Activated CD8-positive, alpha-beta T cell treated with anti-CD3 and anti-CD28 coated beads, Interleukin-2, amount 10 ng/mL, durations not matched to agents 7 days and 5 days (primary cell): ENCODE data around the gene TTF2. TPM values are rescaled to one million over a fixed set of nuclear protein-coding genes. Genes with fewer than 3 reads are reported as not detected.
"Not testable (repeated sequence)": the region's sequence is repeated elsewhere in the genome, so short reads cannot be mapped to it uniquely, and the experiment has no call there.

Source experiments
- ATAC-seq: fragments of 150-1000 bp; cut with Tn5 transposase; one replicate; pipeline ENCODE4 v1.10.0; 2021; ENCODE audit warnings: moderate library complexity
- CTCF ChIA-PET: fragments of 350-600 bp; sonication (Branson Sonifier 250); formaldehyde crosslinking; loops from one replicate; lab custom pipeline; 2021; ENCODE audit warnings: antibody characterized with exemption; lab: Charles Lee
- POLR2A ChIA-PET: fragments of 350-600 bp; sonication (Branson Sonifier 250); formaldehyde crosslinking; loops from one replicate; lab custom pipeline; 2021; ENCODE audit warnings: antibody characterized with exemption; lab: Charles Lee
- DNase-seq: peaks from one replicate; pipeline ENCODE4 v3.0.0-alpha.2; 2020
- H3K27ac Mint-ChIP-seq: one replicate; pipeline ENCODE4 v1.8.0; 2021; ENCODE audit warnings: mild to moderate bottlenecking, mixed read lengths
- H3K27me3 Mint-ChIP-seq: one replicate; pipeline ENCODE4 v1.8.0; 2021; ENCODE audit warnings: low read depth, mixed read lengths
- H3K36me3 Mint-ChIP-seq: one replicate; pipeline ENCODE4 v1.8.0; 2021; ENCODE audit warnings: low read depth, mixed read lengths
- H3K4me1 Mint-ChIP-seq: one replicate; pipeline ENCODE4 v1.8.0; 2021; ENCODE audit warnings: low read depth, mixed read lengths
- H3K4me3 Mint-ChIP-seq: one replicate; pipeline ENCODE4 v1.8.0; 2021; ENCODE audit warnings: mild to moderate bottlenecking, mixed read lengths
- H3K9me3 Mint-ChIP-seq: one replicate; pipeline ENCODE4 v1.8.0; 2022; ENCODE audit warnings: mixed read lengths; ENCODE audit not compliant: insufficient read depth
- total RNA-seq, 2 experiments: library from RNA; stranded (reverse); gene quantifications; one replicate each; pipeline ENCODE4 v1.2.3, GENCODE V29; 2021

Gene TTF2
- total RNA-seq, 2 experiments from 2014 or later: 121 to 135 TPM

GRCh38 chr1:117107364-117107763 lies 47.2 kb downstream of the TTF2 start:
- Mint-ChIP-seq H3K4me1 (peaks cover 7% of the 10 kb centered on the region), H3K27ac (no peak overlapping the region), H3K4me3 (no peak overlapping the region), H3K27me3 (no peaks in the 10 kb centered on the region), H3K9me3 (no peaks in the 10 kb centered on the region), H3K36me3 (peaks cover 51% of the 10 kb centered on the region)
- CTCF ChIA-PET: no interaction called here
- POLR2A ChIA-PET: no interaction called here
- ATAC-seq: no peak
- DNase-seq: no peak

GRCh38 chr1:117110774-117111173 lies 50.6 kb downstream of the TTF2 start:
- POLR2A ChIA-PET: no interaction called here
- Mint-ChIP-seq H3K27ac (no peak overlapping the region), H3K4me1 (peaks cover 7% of the 10 kb centered on the region), H3K4me3 (no peak overlapping the region), H3K27me3 (no peaks in the 10 kb centered on the region), H3K9me3 (no peaks in the 10 kb centered on the region), H3K36me3 (peaks cover 24% of the 10 kb centered on the region)
- CTCF ChIA-PET: interaction anchor here (0.8 to 2.8 kb wide), 2 partner anchors 18 kb away, joined by 3 to 9 read pairs; no protein-coding TSS in a partner anchor
- DNase-seq (no peak), ATAC-seq (no peak)

- ATAC-seq (no peak), DNase-seq (no peak)
- POLR2A ChIA-PET: interaction anchor here (1.0 kb wide), 1 partner anchor 8 kb away, joined by 5 read pairs; no protein-coding TSS in a partner anchor
- H3K9me3 Mint-ChIP-seq: no peaks in the 10 kb centered on the region
- peaks cover 7% of the 10 kb centered on the region for H3K4me1 Mint-ChIP-seq
- H3K27ac Mint-ChIP-seq: no peak overlapping the region
- no peaks in the 10 kb centered on the region for H3K27me3 Mint-ChIP-seq
- peaks cover 10% of the 10 kb centered on the region for H3K36me3 Mint-ChIP-seq
- no peak overlapping the region for H3K4me3 Mint-ChIP-seq
- CTCF ChIA-PET: interaction anchor here (2.8 kb wide), 1 partner anchor 16 kb away, joined by 9 read pairs; no protein-coding TSS in a partner anchor
Observed at GRCh38 chr1:117112047-117112717, 52.1 kb downstream of the TTF2 start.

GRCh38 chr1:117113199-117113598 lies 53.1 kb downstream of the TTF2 start:
- ATAC-seq: no peak
- no peak for DNase-seq
- POLR2A ChIA-PET: no interaction called here
- Mint-ChIP-seq H3K4me1 (peaks cover 7% of the 10 kb centered on the region), H3K27ac (no peak overlapping the region), H3K27me3 (no peaks in the 10 kb centered on the region), H3K36me3 (peaks cover 3% of the 10 kb centered on the region), H3K9me3 (no peaks in the 10 kb centered on the region), H3K4me3 (no peak overlapping the region)
- CTCF ChIA-PET: interaction anchor here (1.3 kb wide), 1 partner anchor 16 kb away, joined by 4 read pairs; no protein-coding TSS in a partner anchor

GRCh38 chr1:117114877-117115276 lies 54.8 kb downstream of the TTF2 start:
- POLR2A ChIA-PET: no interaction called here

GRCh38 chr1:117116090-117116783 lies 56.1 kb downstream of the TTF2 start:
- peaks cover 2% of the 10 kb centered on the region for H3K4me1 Mint-ChIP-seq
- DNase-seq: no peak
- no peak overlapping the region for H3K27ac Mint-ChIP-seq
- no peaks in the 10 kb centered on the region for H3K36me3 Mint-ChIP-seq
- no peak overlapping the region for H3K4me3 Mint-ChIP-seq
- ChIA-PET POLR2A (no interaction called here), CTCF (interaction anchor here (1.8 kb wide), 1 partner anchor 12 kb away, joined by 12 read pairs; no protein-coding TSS in a partner anchor)
- no peak for ATAC-seq
- H3K9me3 Mint-ChIP-seq: no peaks in the 10 kb centered on the region
- peaks cover 5% of the 10 kb centered on the region for H3K27me3 Mint-ChIP-seq

More at GRCh38 chr1:117114877-117115276, 54.8 kb downstream of the TTF2 start:
- H3K27me3 Mint-ChIP-seq: no peaks in the 10 kb centered on the region
- no peak for DNase-seq
- no peaks in the 10 kb centered on the region for H3K9me3 Mint-ChIP-seq
- H3K4me3 Mint-ChIP-seq: no peak overlapping the region
- peaks cover 2% of the 10 kb centered on the region for H3K4me1 Mint-ChIP-seq
- CTCF ChIA-PET: interaction anchor here (0.8 kb wide), 1 partner anchor 14 kb away, joined by 3 read pairs; no protein-coding TSS in a partner anchor
- peak; percentile 38 for ATAC-seq
- no peaks in the 10 kb centered on the region for H3K36me3 Mint-ChIP-seq
- no peak overlapping the region for H3K27ac Mint-ChIP-seq

- Mint-ChIP-seq H3K36me3 (no peaks in the 10 kb centered on the region), H3K4me3 (no peak overlapping the region), H3K4me1 (peaks cover 2% of the 10 kb centered on the region), H3K27me3 (peaks cover 5% of the 10 kb centered on the region), H3K27ac (no peak overlapping the region), H3K9me3 (no peaks in the 10 kb centered on the region)
- POLR2A ChIA-PET: no interaction called here
- CTCF ChIA-PET: interaction anchor here (1.8 kb wide), 1 partner anchor 12 kb away, joined by 12 read pairs; no protein-coding TSS in a partner anchor
- ATAC-seq (no peak), DNase-seq (no peak)
Observed at GRCh38 chr1:117116784-117117130, 56.6 kb downstream of the TTF2 start.

- no peak overlapping the region for H3K4me3 Mint-ChIP-seq
- ATAC-seq: no peak
- H3K27me3 Mint-ChIP-seq: peaks cover 7% of the 10 kb centered on the region
- H3K27ac Mint-ChIP-seq: no peak overlapping the region
- no peak for DNase-seq
- ChIA-PET POLR2A (no interaction called here), CTCF (interaction anchor here (2.7 kb wide), 1 partner anchor 11 kb away, joined by 19 read pairs; no protein-coding TSS in a partner anchor)
- no peaks in the 10 kb centered on the region for H3K36me3 Mint-ChIP-seq
- H3K9me3 Mint-ChIP-seq: no peaks in the 10 kb centered on the region
- peaks cover 6% of the 10 kb centered on the region for H3K4me1 Mint-ChIP-seq
Observed at GRCh38 chr1:117117697-117118096, 57.6 kb downstream of the TTF2 start.

GRCh38 chr1:117118137-117118536 lies 58.0 kb downstream of the TTF2 start:
- DNase-seq: no peak
- Mint-ChIP-seq H3K4me3 (no peak overlapping the region), H3K36me3 (no peaks in the 10 kb centered on the region), H3K9me3 (no peaks in the 10 kb centered on the region), H3K4me1 (peaks cover 6% of the 10 kb centered on the region), H3K27ac (no peak overlapping the region), H3K27me3 (peaks cover 10% of the 10 kb centered on the region)
- ATAC-seq: no peak
- CTCF ChIA-PET: interaction anchor here (2.7 kb wide), 1 partner anchor 11 kb away, joined by 19 read pairs; no protein-coding TSS in a partner anchor
- POLR2A ChIA-PET: no interaction called here

GRCh38 chr1:117119144-117119543 lies 59.0 kb downstream of the TTF2 start:
- H3K27me3 Mint-ChIP-seq: peaks cover 13% of the 10 kb centered on the region
- not testable (repeated sequence) for H3K9me3 Mint-ChIP-seq, H3K36me3 Mint-ChIP-seq, H3K4me3 Mint-ChIP-seq, H3K4me1 Mint-ChIP-seq, ATAC-seq, H3K27ac Mint-ChIP-seq, DNase-seq
- ChIA-PET CTCF (interaction anchor here (2.7 kb wide), 1 partner anchor 10 kb away, joined by 19 read pairs; no protein-coding TSS in a partner anchor), POLR2A (interaction anchor here (0.8 to 1.5 kb wide), 2 partner anchors 59 to 368 kb away, joined by 4 to 6 read pairs; partner anchors contain the start of gene TTF2)

GRCh38 chr1:117120774-117121588 lies 60.9 kb downstream of the TTF2 start:
- H3K27ac Mint-ChIP-seq: peak overlapping the region; percentile 22

More at GRCh38 chr1:117120774-117121588, 60.9 kb downstream of the TTF2 start:
- Mint-ChIP-seq H3K36me3 (no peaks in the 10 kb centered on the region), H3K4me3 (peak overlapping the region; percentile 75), H3K27me3 (peaks cover 13% of the 10 kb centered on the region), H3K4me1 (peaks cover 6% of the 10 kb centered on the region), H3K9me3 (no peaks in the 10 kb centered on the region)
- POLR2A ChIA-PET: interaction anchor here (0.6 to 1.1 kb wide), 2 partner anchors 9 to 848 kb away, joined by 3 to 5 read pairs; no protein-coding TSS in a partner anchor
- CTCF ChIA-PET: interaction anchor here (0.8 to 2.8 kb wide), 3 partner anchors 51 to 404 kb away, joined by 3 to 12 read pairs (median 3); no protein-coding TSS in a partner anchor
- no peak for ATAC-seq
- DNase-seq: no peak
